CD4-positive, alpha-beta T cell treated with Interleukin-4 for 4 hours (primary cell): ENCODE results near the gene RELCH.

Experiments
- DNase-seq: peaks from one replicate; pipeline ENCODE4 v3.0.0-alpha.2; 2020

Gene RELCH

GRCh38 chr18:62196980-62197379 is 9.9 kb downstream of the RELCH start:
- no peak for DNase-seq

DNA sequence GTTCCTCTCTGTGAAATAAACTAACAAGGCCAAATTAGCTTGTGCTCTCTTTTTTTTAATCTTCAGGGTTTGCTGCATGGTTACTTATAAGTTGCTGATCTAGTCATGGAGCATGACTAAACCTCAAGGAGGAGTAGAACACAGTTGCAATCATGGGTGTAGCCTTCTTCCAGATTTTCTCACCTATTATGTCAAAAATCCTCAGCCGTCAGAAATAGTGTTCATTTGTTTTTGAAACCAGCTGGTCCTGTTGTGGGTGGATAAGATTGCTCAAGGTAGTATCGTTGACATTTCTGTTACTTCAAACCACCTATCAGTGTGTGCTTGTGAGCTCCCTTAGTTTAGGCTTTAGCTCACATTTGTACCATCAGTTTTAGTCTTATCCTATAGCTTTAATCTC is 11.2 kb downstream of the RELCH start:
- DNase-seq: no peak

GRCh38 chr18:62199629-62200028 is 12.6 kb downstream of the RELCH start:
- DNase-seq: no peak

GRCh38 chr18:62200121-62200914 is 13.3 kb downstream of the RELCH start:
- DNase-seq: no peak

DNA sequence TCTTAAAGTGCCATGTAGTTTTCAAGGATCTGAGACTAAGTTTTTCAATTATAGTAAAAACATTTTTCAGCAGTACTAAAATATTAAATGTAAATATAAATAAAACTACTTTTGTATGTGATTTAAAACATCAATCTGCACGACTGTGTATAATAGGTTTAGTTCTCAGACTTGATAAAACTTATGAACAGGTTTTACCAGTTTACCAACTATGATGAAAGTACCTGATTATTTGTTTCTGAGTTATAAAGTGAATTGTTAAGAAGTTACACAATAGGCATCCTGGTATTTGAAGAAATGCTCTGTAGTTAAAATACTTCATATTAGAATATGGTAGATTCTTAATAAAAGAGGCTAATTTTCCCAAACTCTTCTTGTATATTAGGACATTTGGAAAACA is 14.8 kb downstream of the RELCH start:
- DNase-seq: no peak

DNA sequence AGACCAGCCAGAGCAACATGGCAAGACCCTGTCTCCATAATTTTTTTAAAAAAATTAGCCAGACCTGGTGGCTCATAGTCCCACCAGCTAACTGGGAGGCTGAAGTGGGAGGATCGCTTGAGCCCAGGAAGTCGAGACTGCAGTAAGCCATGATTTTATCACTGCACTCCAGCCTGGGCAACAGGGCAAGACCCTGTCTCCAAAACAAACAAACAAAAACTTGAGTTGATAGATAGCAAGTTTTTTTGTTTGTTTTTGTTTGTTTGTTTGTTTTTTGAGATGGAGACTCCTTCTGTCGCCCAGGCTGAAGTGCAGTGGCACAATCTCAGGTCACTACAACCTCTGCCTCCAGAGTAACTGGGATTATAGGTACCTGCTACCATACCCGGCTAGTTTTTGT is 18.8 kb downstream of the RELCH start:
- DNase-seq: no peak

DNA sequence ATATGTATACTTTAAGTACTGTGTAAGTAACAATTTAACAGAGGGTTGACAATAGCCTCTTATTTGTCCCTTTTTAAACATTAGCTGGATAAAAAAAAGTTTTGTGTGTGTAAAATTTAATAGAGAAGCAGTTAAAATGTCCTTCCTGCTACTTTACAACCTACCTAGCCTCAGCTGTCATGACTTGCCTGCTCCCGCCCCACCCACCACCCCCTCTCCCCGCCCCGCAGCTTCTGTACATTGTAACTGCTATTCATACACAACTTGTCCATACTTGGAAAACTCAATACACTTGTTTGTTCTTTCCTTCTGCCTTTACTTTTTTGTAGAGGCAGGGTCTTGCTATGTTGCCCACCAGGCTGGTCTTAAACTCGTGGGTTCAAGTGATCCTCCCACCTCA is 19.5 kb downstream of the RELCH start:
- DNase-seq: no peak

DNA sequence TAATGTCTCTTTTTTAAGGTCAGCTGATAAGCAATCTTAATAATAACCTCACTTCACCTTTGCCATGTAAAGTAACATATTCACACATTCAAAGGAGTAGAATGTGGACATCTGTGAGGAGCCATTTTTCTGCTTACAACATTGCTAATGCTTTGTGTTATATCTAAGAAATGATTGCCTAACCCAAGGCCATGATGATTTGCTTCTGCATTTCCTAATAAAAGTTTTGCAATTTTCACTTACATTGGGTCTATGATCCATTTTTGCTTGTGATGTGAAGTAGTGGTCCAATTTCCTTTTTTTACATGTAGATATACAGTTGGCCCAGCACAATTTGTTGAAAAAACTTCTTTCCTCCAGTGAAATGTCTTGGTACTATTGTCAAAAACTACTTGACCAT is 22.0 kb downstream of the RELCH start:
- no peak for DNase-seq

GRCh38 chr18:62210138-62210537 is 23.1 kb downstream of the RELCH start:
- DNase-seq: no peak

DNA sequence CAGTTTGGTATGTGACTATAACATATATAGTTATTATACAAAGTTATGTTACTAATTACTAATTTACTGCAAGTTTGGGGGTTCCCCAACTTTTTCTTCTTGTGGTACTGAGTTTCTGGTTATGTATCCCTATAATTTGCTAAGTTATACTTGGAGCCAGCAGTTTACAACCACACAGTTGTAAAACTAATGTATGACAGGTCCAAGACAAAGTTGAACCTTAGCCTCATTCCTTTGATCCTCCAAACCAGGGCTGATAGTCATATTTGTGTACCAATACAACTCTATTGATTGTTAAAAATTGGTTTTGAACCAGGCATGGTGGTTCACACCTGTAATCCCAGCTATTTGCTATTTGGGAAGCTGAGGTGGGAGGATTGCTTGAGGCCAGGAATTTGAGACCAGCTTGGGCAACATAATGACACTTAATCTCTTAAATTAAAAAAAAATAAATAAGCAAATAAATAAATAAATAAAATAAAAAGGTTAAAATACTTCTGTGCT is 24.3 kb downstream of the RELCH start:
- DNase-seq: no peak

DNA sequence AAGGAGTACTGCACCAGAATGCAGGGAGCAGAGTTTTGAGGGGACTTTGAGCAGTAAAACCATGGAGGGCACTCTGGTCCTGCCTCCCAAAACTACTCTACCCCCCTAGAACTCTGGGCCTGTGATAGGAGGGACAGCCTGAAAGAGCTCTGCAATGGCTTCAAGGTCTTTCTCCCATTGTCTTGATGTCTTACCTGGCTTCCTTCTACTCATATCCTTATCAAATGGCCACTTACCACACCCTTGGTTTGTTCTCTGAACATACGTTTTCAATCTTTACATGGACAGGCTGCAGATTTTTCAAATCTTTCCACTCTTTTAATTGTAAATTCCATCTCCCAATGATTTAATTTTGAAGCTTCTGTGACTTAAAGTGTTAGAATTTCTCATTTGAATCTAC is 27.7 kb downstream of the RELCH start:
- no peak for DNase-seq

- no peak for DNase-seq
Observed at GRCh38 chr18:62224229-62224628, 37.2 kb downstream of the RELCH start.

DNA sequence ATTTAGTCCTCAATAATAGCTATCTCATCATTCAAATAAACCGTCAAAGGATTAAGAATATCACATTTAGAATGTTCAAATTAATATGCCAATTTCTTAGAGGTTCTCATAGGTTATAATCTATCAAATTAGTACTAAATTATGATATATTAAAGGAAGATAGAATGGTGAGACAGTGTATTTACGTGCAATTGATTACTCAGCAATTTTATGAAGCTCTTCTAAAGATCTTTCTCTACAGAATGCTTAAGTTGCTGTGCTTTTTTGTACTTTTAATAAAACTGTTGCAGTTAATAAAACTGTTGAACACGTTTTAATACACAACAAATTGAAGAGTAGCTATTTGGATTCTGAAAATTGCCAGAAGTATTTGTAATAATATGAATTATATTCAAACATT is 39.0 kb downstream of the RELCH start:
- no peak for DNase-seq

DNA sequence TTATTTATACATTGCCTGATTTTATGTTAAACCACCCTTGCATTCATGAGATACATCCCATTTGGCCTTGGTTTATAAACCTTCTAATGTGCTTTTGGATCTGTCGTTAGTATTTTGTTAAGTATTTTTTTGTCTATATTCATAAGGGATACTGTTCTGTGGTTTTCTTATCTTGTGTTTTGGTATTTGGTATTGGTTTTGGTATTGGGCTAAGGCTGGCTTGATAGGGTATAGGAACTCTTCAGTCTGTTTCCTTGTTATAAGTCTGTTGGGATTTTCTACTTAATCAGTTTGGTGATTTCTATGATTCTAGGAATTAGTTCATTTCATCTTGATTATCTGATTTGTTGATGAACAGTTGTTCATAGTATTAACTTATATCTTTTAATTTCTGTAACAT is 49.2 kb downstream of the RELCH start:
- DNase-seq: no peak

DNA sequence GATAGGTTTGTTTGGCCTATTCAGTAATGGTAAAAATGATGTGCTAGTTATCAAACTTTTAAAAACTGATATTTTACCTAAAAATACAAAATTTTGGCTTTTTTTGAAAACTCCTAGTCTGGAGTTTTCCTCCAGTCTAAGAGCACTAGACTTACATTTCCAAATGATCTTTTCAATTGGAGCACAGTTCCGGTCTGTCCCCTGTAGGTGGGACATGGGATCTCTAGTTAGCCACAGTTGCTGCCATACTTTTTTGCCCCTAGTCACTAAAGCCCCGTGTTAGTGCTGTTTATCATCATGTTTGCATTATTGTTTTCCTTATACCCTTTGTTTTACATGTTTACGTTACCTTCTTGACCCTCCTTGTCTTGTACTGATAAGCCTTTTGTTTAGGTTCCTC is 52.4 kb downstream of the RELCH start:
- no peak for DNase-seq

DNA sequence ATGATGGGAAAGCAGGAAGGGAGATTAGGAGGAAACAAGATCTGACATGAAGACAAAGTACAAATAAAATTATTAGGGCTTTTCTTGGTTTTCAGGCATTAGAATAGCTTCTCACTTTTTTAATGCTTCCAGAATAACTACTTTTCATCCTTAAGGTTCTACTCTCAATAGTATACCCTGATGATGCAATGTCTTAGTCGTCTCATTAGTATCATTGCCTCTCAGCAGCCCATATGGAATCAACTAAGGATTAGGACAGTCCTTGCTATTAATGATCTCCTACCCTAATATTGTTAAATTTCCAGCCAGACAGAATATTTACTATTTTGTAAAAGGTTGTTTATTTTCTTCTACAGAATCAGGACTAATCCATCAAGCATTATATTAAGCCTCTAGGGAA is 55.9 kb downstream of the RELCH start:
- no peak for DNase-seq

DNA sequence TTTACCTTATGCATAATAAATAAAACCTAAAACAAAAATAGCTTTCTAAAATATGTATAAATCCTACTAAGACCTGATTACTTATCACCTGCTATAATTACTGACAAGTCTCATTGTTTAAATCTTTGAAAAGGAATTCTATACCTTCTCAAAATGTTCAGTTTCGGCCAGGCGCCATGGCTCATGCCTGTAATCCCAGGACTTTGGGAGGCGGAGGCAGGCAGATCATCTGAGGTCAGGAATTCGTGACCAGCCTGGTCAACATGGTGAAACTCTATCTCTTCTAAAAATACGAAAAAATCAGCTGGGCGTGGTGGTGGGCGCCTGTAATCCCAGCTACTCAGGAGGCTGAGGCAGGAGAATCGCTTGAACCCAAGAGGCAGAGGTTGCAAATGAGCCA is 58.1 kb downstream of the RELCH start:
- no peak for DNase-seq

DNA sequence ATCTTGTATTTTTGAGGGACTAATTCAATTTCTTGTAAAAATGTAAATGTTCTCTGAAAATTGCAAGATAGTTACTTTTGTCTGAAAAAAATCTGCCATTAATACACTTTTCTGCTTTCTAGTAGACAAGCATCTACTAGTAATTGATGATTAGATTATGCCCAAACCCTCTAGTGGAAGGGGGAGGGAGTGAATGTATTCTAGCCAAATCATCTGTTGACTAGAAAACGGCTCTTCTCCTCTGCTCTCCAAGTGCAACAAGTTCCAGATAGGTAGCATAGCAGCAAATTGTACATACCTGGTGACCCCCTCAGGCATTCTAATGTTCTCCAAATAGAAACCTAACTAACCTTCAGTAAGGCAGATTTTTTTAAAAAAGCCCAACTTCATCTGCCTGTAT is 58.6 kb downstream of the RELCH start:
- no peak for DNase-seq

DNA sequence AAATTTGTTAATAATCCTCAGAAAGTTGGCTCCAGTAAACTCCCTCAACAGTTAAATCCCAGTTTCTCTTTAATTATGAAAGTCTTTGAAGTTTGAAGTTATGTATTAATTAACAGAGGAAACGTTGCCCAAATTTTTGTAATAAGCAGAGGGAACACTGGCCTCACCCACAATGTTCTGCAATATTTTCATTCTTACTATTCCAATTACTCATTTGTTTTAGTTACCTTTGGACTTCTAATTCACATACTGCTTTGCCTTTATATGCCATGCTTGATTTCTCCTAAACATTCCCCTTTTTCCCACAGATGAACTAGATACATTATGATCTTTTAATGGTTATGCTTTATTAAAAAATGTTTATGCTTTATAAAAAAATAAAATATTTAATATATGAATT is 61.3 kb downstream of the RELCH start:
- no peak for DNase-seq

DNA sequence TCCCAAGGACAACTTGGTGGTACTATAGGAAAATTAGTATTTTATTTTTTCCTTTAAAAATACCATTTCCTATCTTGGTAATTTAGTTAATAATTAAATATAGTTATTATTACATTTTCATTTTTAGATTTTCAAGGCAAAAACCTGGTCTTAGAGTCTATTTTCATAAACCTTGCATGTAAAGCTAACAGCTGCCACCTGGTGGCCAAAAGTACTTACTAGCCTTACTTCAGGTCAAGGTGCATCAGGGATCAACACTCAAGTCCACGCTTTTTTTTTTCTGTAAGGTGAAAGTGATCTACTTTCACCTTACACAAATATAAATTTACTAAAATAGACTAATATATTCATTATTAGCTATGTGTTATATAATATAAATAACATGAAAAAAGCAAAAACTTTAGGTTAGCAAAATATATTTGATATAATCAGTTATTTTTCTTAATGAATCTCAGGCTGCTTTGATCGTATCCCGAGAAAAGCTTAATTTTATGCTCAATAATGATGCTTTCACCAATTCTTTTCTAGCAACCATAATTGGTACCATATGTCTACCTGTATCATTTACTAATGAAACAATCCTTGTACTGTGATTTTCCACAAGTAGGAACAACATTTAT is 62.5 kb downstream of the RELCH start:
- DNase-seq: peak; percentile 67

DNA sequence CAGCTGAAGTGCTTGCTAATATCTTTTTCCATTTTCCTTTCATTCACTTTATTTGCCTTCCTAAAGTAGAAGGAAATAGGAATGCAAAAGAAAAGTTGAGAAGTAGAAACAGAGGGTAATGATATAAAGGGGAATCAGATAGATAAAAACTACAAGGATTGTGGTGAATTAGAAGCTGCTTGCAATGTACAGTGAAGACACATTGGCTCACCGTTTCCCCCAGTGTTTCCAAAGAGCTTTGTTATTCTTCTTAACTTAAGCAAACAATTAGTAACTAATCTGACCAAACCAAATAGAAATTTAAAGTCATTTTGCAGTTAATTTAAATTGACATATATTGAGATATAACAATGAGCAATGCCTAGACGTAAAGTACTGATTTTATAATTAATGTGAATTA is 63.4 kb downstream of the RELCH start:
- no peak for DNase-seq

GRCh38 chr18:62258093-62258492 is 71.0 kb downstream of the RELCH start:
- DNase-seq: no peak

DNA sequence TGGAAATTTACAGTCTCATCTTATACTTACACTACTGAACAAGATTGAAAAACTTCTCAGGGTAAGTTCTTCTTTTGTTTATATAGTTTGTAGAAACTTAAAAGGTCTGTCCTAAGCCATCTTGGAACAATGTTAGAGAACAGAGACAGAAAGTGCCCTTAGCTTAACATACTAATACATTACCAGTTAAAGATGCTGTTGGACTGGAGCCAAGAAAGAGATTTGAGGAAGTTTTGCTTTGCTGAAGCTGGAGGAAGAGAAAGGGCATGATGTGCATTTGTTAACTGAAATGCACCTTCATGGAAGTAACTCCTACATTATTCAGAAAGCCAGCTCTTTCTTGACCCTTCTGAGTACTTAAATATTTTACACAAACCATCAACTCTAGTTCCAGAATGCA is 71.6 kb downstream of the RELCH start:
- no peak for DNase-seq

GRCh38 chr18:62262061-62262460 is 75.0 kb downstream of the RELCH start:
- DNase-seq: no peak

DNA sequence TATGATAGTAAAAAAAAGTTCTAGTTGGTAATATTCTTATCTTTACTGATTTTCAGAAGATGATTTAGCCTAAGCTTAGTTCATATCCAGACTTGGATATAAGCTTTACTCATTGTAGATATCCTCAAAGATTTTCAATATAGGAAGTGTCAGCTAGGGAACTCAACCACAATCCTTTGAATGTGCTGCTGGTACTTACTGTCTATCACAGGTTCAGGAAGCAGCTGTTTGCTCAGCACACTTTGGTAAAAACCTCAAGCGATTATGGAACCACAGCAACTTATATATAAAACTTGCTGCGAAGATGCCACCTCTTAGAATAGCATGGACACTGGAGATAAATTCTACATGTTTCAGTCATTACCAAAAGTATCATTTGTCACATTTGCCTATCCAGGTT is 77.9 kb downstream of the RELCH start:
- DNase-seq: no peak
